ENCODE measurements around the gene DUSP2. TPM values are rescaled to one million over a fixed set of nuclear protein-coding genes. Genes with fewer than 3 reads are reported as not detected.

The DUSP2 gene
- total RNA-seq, 1 donor from 2014 or later, result 494 TPM

DNA sequence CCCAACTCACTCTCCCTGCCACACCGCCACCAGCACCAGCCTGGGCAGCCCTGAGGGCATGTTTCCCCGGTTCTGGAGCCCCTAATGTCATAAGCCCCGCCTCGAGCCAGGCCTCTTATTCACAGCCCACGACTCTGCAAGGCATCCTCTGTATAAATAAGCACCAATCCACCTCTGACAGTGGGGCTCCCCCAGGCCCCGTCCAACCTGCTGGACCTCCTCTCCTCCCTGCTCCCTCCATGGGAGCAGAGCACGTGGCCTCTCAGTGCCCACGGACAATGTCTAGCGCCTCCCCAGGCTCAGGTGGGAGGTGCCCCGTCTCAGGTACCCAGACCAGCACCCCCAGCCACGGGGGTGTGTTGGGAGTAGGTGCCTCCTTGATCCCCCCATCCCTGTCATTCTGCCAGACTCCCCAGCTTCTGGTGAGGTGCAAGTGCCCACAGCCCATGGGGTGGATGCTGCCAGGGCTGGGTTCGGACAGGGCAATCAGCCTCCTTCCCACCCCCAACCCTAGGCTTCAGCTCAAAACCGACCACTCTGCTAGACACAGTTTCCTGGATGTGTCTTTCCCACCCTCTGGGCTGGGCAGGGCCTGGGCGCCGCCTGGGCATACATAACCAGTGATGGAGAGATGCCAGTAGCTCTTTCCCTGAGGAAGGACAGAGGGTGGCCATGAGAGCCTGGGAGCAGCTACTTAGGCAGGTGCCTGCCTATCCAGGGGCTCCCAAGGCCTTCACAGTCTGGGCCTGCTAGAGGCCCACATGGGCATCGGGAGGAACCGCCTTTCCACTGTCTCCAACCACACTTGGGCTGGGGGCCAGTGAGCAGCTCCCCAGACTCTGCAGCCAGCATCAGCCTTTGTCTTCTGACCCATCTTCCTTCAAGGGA lies 27.3 kb downstream of the DUSP2 start:
- Mint-ChIP-seq H3K36me3 (ENCODE audit: low read depth) (no peaks in the 10 kb centered on the region), H3K27me3 (ENCODE audit: insufficient read depth) (peaks cover 39% of the 10 kb centered on the region), H3K9me3 (no peaks in the 10 kb centered on the region), H3K4me1 (ENCODE audit: low read depth) (peaks cover 28% of the 10 kb centered on the region), H3K27ac (no peak overlapping the region), H3K4me3 (peak overlapping the region; percentile 75)
- no peak for DNase-seq (ENCODE audit: low spot score)
- intact Hi-C loops (cut with micrococcal nuclease), result loop anchor here (1.0 to 5.0 kb wide), 3 partner anchors 27 to 149 kb away; partner anchors contain the start of genes CIAO1, DUSP2 and TMEM127

DNA sequence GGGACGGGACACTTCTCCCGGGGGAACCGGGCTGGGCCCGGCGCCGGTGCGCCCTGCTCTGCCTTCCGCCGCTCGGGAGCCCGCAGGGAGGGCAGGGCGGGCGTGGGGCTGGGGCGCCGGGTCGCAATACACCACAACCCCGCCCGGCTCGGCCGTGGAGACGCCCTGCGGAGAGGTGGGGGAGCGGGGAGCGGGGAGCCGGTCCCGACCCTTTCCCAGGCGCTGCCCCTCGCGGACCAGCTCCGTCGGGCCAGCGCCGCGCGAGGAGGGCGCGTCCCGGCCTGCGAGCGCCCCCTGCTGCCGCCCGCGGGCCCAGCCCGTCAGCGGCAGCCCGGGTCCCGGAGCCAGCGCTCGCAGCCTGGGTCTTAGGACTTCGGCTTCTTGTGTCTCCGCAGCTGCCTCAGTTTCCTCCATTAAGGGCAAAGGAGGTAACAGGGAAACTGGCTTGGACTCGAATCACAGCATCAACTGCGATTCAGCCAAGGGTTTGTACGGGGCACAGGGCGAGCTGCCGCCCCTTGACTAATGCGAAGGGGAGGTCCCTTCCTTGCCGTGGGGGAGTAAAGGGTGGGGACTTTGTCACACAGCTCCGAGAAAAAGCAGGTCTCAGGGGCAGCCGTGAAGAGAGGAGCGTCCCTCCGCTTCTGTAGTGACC lies 28.2 kb downstream of the DUSP2 start:
- H3K27me3 Mint-ChIP-seq (ENCODE audit: insufficient read depth), result peaks cover 37% of the 10 kb centered on the region
- peak overlapping the region; percentile 75 for H3K4me3 Mint-ChIP-seq
- no peak overlapping the region for H3K27ac Mint-ChIP-seq
- peak; percentile 61 for DNase-seq (ENCODE audit: low spot score)
- H3K4me1 Mint-ChIP-seq (ENCODE audit: low read depth), result peaks cover 28% of the 10 kb centered on the region
- no peaks in the 10 kb centered on the region for H3K9me3 Mint-ChIP-seq
- intact Hi-C loops (cut with micrococcal nuclease), result loop anchor here (1.0 to 5.0 kb wide), 4 partner anchors 28 to 150 kb away; partner anchors contain the start of genes CIAO1, DUSP2 and TMEM127
- H3K36me3 Mint-ChIP-seq (ENCODE audit: low read depth), result no peaks in the 10 kb centered on the region

DNA sequence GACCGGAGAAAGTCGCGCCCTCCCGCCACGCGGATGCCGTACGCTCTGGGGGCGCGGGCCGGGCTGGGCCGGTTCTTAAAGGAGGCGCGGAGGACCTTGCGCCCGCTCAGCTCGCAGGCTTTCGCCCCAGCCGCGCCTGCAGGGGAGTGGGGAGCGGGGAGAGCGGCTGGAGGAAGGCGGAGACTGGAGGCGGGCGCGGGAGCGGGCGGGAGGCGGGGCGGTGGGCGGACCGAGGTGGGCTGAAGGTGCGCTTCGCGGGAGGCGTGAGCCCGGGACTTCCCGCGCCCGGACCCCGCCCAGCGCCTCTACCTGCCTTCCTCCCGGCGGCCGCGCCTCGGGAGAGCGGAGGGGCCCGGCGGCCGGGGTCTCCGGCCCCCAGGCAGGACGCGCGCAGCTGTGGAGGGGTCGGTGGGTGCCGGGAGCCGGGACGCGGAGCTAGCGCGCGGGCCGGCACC lies 28.8 kb downstream of the DUSP2 start, which contains the start of gene ADRA2B:
TSS of gene ADRA2B (minus strand) at position 148 of the 455 bp plus-strand sequence. CDS start 422 bp downstream, outside the sequence.
- DNase-seq (ENCODE audit: low spot score), result peak; percentile 52
- H3K4me1 Mint-ChIP-seq (ENCODE audit: low read depth), result peaks cover 28% of the 10 kb centered on the region
- H3K27ac Mint-ChIP-seq, result no peak within 1 kb of the TSS
- H3K36me3 Mint-ChIP-seq (ENCODE audit: low read depth), result no peaks in the 10 kb centered on the region
- intact Hi-C loops (cut with micrococcal nuclease), result loop anchor here (1.0 to 5.0 kb wide), 3 partner anchors 28 to 151 kb away; partner anchors contain the start of genes CIAO1, DUSP2 and TMEM127
- H3K9me3 Mint-ChIP-seq, result no peaks in the 10 kb centered on the region
- peak within 1 kb of the TSS; percentile 83 for H3K4me3 Mint-ChIP-seq
- peaks cover 37% of the 10 kb centered on the region for H3K27me3 Mint-ChIP-seq (ENCODE audit: insufficient read depth)

DNA sequence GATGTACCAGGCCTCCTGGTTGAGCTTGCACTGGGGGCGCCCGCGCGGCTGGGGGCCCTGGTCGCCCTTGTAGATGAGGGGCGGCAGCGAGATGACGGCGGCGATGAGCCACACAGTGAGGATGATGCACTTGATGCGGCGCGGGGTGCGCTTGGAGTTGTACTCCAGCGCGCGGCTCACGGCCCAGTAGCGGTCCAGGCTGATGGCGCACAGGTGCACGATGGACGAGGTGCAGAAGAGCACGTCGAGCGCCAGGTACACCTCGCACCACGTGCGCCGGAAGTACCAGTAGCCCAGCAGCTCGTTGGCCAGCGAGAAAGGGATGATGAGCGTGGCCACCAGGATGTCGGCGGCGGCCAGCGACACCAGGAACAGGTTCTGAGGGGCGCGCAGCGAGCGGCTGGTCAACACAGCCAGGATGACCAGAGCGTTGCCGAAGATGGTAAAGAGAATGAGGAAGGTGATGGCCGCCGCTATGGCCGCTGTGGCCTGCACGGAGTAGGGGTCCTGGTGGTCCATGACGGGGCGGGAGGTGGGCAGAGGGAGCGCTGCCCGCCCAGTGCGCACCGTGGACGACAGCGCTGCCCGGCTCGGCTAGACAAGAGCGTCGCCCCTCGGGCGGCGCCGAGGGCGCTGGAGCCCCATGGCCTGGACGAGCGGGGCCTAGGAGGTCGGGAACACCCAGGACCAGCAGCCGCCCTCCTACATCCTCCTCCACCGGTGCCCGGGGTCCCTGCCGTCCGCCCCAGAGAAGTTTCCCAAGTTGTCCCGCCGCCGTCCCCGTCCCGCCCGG lies 29.4 kb downstream of the DUSP2 start:
- no peaks in the 10 kb centered on the region for H3K36me3 Mint-ChIP-seq (ENCODE audit: low read depth)
- peaks cover 28% of the 10 kb centered on the region for H3K4me1 Mint-ChIP-seq (ENCODE audit: low read depth)
- DNase-seq (ENCODE audit: low spot score), result no peak
- H3K27ac Mint-ChIP-seq, result no peak overlapping the region
- H3K4me3 Mint-ChIP-seq, result peak overlapping the region; percentile 83
- H3K9me3 Mint-ChIP-seq, result no peaks in the 10 kb centered on the region
- intact Hi-C loops (cut with micrococcal nuclease), result loop anchor here (1.0 to 5.0 kb wide), 3 partner anchors 29 to 151 kb away; partner anchors contain the start of genes CIAO1, DUSP2 and TMEM127
- peaks cover 30% of the 10 kb centered on the region for H3K27me3 Mint-ChIP-seq (ENCODE audit: insufficient read depth)

DNA sequence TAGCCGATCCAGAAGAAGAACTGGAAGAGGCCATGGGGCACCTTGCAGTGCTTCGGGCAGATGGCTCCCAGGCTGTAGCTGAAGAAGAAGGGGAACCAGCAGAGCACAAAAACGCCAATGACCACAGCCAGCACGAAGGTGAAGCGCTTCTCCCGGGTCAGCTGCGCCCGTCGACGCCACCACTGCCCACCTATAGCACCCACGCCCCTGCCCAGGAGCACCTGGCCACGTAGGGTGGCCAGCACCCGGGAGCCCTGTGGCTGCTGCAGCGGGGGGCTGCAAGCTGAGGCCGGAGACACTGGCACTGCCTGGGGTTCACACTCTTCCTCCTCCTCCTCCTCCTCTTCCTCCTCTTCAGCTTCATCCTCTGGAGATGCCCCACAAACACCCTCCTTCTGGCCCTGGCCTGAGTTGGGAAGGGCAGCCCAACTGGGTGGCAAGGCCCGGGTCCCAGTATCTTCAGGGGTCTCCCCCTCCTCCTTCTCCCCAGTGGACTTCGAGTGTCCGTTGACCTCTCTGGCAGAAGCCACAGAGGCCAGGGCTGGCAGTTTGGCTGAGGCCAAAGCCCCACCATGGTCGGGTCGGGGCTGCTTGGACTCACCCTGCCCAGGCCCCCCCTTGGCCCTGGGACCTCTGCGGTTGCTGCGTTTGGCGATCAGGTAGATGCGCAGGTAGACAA lies 30.2 kb downstream of the DUSP2 start:
- intact Hi-C loops (cut with micrococcal nuclease), result loop anchor here (5.0 kb wide), 1 partner anchor 152 kb away; the partner anchor contains the start of genes CIAO1 and TMEM127

DNA sequence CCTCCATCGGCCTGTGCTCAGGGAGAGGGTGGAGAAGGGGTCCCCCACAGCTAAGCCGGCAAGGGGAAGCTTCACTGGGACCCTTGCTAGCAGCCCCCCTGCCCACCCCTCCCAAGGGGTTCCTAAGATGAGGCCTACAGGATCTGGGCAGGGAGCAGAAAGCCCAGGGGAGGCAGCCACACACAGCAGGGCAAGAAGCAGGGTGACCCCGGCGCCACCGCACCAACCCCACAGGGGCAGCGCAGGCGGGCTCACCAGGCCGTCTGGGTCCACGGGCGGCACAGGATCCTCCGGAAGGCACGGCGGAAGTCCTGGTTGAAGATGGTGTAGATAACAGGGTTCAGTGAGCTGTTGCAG lies 30.7 kb downstream of the DUSP2 start:
- Mint-ChIP-seq H3K27me3 (ENCODE audit: insufficient read depth) (peaks cover 23% of the 10 kb centered on the region), H3K4me3 (no peak overlapping the region), H3K9me3 (no peaks in the 10 kb centered on the region), H3K36me3 (ENCODE audit: low read depth) (no peaks in the 10 kb centered on the region), H3K4me1 (ENCODE audit: low read depth) (peaks cover 17% of the 10 kb centered on the region), H3K27ac (no peak overlapping the region)
- intact Hi-C loops (cut with micrococcal nuclease), result no loop called here
- DNase-seq (ENCODE audit: low spot score), result no peak

More for the DNA sequence above, 30.2 kb downstream of the DUSP2 start:
- Mint-ChIP-seq H3K27me3 (ENCODE audit: insufficient read depth) (peaks cover 27% of the 10 kb centered on the region), H3K4me3 (peak overlapping the region; percentile 83), H3K36me3 (ENCODE audit: low read depth) (no peaks in the 10 kb centered on the region), H3K4me1 (ENCODE audit: low read depth) (peaks cover 20% of the 10 kb centered on the region), H3K9me3 (no peaks in the 10 kb centered on the region), H3K27ac (no peak overlapping the region)
- DNase-seq (ENCODE audit: low spot score), result no peak

DNA sequence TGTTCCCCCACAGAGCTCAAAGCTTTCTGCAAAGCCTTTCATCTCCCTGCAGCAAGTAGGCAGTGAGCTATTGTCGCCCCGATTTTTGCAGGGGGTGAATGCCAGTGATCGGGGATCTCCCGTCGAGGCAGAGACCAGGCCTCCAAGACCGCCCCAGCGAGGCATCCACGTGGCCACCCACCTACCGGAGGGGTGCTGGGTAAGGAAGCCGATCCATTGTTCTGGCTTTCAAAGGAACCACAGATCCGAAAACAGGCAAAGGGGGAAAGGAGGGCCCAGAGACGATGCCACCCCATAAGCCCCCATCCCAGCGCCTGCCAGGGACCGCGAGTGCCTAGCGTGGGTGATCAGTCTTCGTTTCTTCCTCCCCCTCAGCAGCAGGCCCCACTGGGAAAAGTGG lies 31.3 kb downstream of the DUSP2 start:
- DNase-seq (ENCODE audit: low spot score), result no peak
- Mint-ChIP-seq H3K9me3 (no peaks in the 10 kb centered on the region), H3K27ac (no peak overlapping the region), H3K4me3 (no peak overlapping the region), H3K4me1 (ENCODE audit: low read depth) (peaks cover 17% of the 10 kb centered on the region), H3K27me3 (ENCODE audit: insufficient read depth) (peaks cover 20% of the 10 kb centered on the region), H3K36me3 (ENCODE audit: low read depth) (no peaks in the 10 kb centered on the region)
- intact Hi-C loops (cut with micrococcal nuclease), result no loop called here

DNA sequence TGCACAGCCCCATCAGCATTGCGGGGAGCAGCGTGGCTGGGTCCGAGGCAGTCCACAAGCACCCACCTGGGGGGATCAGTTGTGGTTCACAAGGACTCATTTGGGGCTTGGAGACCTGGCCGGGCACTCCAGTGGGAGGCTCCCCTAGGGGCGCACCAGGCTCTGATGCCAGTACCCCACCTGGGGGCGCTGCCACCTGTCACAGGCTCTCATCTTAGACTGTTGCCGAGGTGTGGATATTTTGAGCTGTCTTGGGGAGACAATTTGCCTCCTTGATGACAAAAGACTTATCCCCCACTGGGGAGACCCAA lies 31.9 kb downstream of the DUSP2 start:
- no peak overlapping the region for H3K4me3 Mint-ChIP-seq
- H3K27me3 Mint-ChIP-seq (ENCODE audit: insufficient read depth), result peaks cover 19% of the 10 kb centered on the region
- H3K4me1 Mint-ChIP-seq (ENCODE audit: low read depth), result peaks cover 17% of the 10 kb centered on the region
- H3K27ac Mint-ChIP-seq, result no peak overlapping the region
- H3K9me3 Mint-ChIP-seq, result no peaks in the 10 kb centered on the region
- H3K36me3 Mint-ChIP-seq (ENCODE audit: low read depth), result no peaks in the 10 kb centered on the region
- intact Hi-C loops (cut with micrococcal nuclease), result no loop called here
- DNase-seq (ENCODE audit: low spot score), result no peak

DNA sequence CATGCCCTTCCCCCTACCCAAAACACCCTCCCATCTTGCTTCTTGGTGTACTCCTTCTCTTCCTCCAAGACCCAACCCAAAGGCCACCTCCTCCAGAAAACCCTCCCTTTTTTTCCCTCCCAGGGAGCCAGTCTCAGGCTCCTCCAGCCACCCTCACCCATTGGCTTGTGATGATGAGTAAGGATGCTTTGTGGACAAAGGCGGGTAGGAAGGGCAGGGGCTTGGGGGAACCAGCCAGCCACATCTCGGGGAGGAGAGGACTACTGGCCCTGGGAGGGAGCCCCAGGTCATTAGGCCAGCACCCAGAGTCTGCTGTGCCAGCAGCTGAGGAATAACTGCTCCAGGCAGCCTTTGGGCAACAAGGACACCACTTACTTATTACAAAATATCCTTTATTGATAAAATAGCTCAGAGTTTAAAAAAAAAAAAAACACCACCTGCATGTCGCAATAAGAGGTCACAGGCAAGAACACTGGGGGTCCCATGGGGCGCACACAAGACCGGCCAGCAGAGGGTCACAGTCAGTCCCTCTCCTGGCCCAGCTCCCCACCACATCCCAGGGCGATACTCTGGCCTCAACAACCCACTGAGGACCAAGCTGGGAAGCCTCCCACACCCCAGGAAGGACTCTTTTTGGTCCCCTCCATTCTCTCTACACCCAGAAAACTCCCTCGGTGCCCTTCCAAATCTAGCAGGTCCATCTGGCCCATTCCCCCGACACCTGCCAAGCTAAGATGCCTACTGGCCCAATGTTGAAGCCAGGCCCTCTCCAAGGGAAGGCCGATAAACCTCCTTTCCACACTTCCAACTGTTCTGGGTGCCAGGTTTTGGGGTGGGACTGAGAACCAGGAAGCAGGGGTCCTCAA lies 32.5 kb downstream of the DUSP2 start:
- intact Hi-C loops (cut with micrococcal nuclease), result no loop called here
- peaks cover 14% of the 10 kb centered on the region for H3K4me1 Mint-ChIP-seq (ENCODE audit: low read depth)
- no peak for DNase-seq (ENCODE audit: low spot score)

DNA sequence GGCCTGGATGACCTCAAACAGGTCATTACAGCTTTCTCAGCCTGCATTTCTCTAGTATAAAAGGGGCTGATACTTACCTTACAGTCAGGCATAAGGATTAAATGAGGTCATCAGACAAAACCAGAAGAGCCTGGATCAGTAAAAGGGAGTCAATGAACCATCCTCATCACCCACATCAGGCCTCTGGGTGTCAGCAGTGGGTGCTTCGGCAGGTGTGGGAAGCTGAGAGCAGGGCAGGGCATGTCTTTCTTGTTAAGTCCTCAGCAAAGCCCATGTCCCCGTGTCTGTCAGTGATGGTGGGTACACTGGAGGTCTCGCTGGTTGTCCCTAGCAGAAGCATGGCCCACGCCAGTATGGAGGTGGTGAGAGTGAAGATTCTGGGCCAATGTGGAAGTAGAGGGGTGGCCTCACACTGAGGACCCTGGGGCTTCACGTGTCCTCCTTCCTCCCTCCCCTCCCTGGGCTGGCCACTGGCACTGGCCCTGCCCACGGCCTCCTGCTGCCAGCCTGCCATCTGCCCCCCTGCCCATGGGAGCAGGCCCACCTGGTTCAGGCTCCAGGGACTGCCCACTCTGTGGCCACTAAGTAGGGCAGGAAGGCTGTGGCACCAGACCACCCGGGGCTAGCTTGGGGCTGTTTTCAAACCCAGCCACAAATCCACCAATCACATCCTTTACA lies 33.3 kb downstream of the DUSP2 start:
- no peak for DNase-seq (ENCODE audit: low spot score)
- no peak overlapping the region for H3K4me3 Mint-ChIP-seq
- H3K36me3 Mint-ChIP-seq (ENCODE audit: low read depth), result no peaks in the 10 kb centered on the region
- H3K27ac Mint-ChIP-seq, result no peak overlapping the region
- intact Hi-C loops (cut with micrococcal nuclease), result no loop called here
- H3K4me1 Mint-ChIP-seq (ENCODE audit: low read depth), result peaks cover 7% of the 10 kb centered on the region
- H3K27me3 Mint-ChIP-seq (ENCODE audit: insufficient read depth), result peaks cover 16% of the 10 kb centered on the region
- no peaks in the 10 kb centered on the region for H3K9me3 Mint-ChIP-seq

More for the DNA sequence above, 32.5 kb downstream of the DUSP2 start:
- Mint-ChIP-seq H3K9me3 (no peaks in the 10 kb centered on the region), H3K4me3 (no peak overlapping the region), H3K27ac (no peak overlapping the region), H3K27me3 (ENCODE audit: insufficient read depth) (peaks cover 15% of the 10 kb centered on the region), H3K36me3 (ENCODE audit: low read depth) (no peaks in the 10 kb centered on the region)

DNA sequence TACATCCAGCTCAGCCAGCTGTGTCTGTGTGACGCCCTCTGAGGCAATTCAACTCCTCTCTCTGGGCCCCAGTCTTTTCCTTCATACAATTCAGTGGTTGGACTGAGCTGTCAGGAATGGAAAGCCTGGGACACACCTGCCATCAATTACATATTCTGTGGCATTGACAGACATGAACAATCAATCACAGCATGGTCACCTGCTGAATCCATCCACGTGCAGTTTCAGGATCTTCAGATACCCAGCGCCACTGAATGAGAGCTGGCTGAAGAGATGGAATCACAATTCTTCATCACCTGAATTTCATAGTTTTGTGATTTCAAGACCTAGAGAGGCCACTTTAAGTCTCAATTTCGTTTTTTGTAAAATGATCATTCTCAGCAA lies 34.0 kb downstream of the DUSP2 start:
- Mint-ChIP-seq H3K4me3 (no peak overlapping the region), H3K9me3 (no peaks in the 10 kb centered on the region), H3K27me3 (ENCODE audit: insufficient read depth) (peaks cover 16% of the 10 kb centered on the region), H3K4me1 (ENCODE audit: low read depth) (peaks cover 7% of the 10 kb centered on the region), H3K36me3 (ENCODE audit: low read depth) (no peaks in the 10 kb centered on the region), H3K27ac (no peak overlapping the region)
- no peak for DNase-seq (ENCODE audit: low spot score)
- intact Hi-C loops (cut with micrococcal nuclease), result no loop called here

All from activated T-helper 1 cell treated with anti-CD3 and anti-CD28 coated beads, Interleukin-12 subunit alpha, Interleukin-12 subunit beta, Interleukin-2, Interleukin-4 antibody, amounts not matched to agents 30 ng/mL and 10 ng/mL and 1 ng/mL, durations not matched to agents 14 hours and 24 hours and 36 hours (primary cell).